Tibial nerve (tissue), 4 donors: Measurements from ENCODE around the gene SMIM44. TPM values are rescaled to one million over a fixed set of nuclear protein-coding genes. Genes with fewer than 3 reads are reported as not detected.
"Not testable (repeated sequence)": the region's sequence is repeated elsewhere in the genome, so short reads cannot be mapped to it uniquely, and the experiment has no call there.

Experiments used
- DNase-seq, 2 donors: peaks; one replicate each; pipeline ENCODE4 v3.0.0-alpha.2; 2019; ENCODE audit warnings: low spot score in 2 of 2
- H3K27ac ChIP-seq, 4 donors: fragments of 200-600 bp; sonication (generic) in 3 of 4; one replicate each; pipeline ENCODE4 v1.5.1; 2017 to 2019; ENCODE audit warnings: mild to moderate bottlenecking in 1 of 4
- H3K27me3 ChIP-seq, 2 donors: fragments of 200-600 bp; sonication (generic) in 1 of 2; one replicate each; pipeline versions ENCODE4 v1.5.1 to v1.6.0; 2017 to 2019
- H3K36me3 ChIP-seq, 3 donors: fragments of 200-600 bp; sonication (generic); one replicate each; pipeline ENCODE4 v1.5.1; 2018 to 2019
- H3K4me1 ChIP-seq, 4 donors: fragments of 200-600 bp; sonication (generic) in 3 of 4; one replicate each; pipeline ENCODE4 v1.5.1; 2017 to 2019
- H3K4me3 ChIP-seq, 4 donors: fragments of 200-600 bp; sonication (generic) in 3 of 4; one replicate each; pipeline ENCODE4 v1.5.1; 2017 to 2019; ENCODE audit warnings: mild to moderate bottlenecking in 1 of 4, moderate library complexity in 1 of 4
- H3K9me3 ChIP-seq, 4 donors: fragments of 200-600 bp; sonication (generic) in 3 of 4; one replicate each; pipeline ENCODE4 v1.5.1; 2017 to 2019
- EP300 ChIP-seq, 2 donors: sonication (generic); formaldehyde crosslinking; IDR thresholded peaks; one replicate each; pipeline ENCODE4 v1.6.1; 2017; ENCODE audit warnings: antibody characterized with exemption in 2 of 2, mild to moderate bottlenecking in 1 of 2
- POLR2A ChIP-seq, 2 donors: fragments of 450-650 bp; IDR thresholded peaks; one replicate each; pipeline ENCODE4 v1.6.1; 2017; ENCODE audit warnings: antibody characterized with exemption in 2 of 2, mild to moderate bottlenecking in 2 of 2, moderate library complexity in 2 of 2
- WGBS, 2 donors: methylation state at CpG; one replicate each; pipeline ENCODE4 v1.1.5; 2018; 5-methylcytosine and 5-hydroxymethylcytosine counted together
- total RNA-seq, 4 donors: library from RNA; depleted of rRNA; stranded (reverse); fragments of >200 nt; gene quantifications; one replicate each; pipeline ENCODE4 v1.1.0, GENCODE V29; 2016
- TF ChIP-seq, protein P1 (sequence below), 5 experiments: fragments of 200-600 bp in 3 of 5; fragments of 450-650 bp in 2 of 5; sonication (generic) in 3 of 5; IDR thresholded peaks; one replicate each; pipeline ENCODE4 v1.5.1; 2016 to 2019; ENCODE audit warnings: antibody characterized with exemption in 5 of 5, mild to moderate bottlenecking in 3 of 5, moderate library complexity in 2 of 5

The SMIM44 gene
- total RNA-seq, 4 donors from 2014 or later = not detected

DNA sequence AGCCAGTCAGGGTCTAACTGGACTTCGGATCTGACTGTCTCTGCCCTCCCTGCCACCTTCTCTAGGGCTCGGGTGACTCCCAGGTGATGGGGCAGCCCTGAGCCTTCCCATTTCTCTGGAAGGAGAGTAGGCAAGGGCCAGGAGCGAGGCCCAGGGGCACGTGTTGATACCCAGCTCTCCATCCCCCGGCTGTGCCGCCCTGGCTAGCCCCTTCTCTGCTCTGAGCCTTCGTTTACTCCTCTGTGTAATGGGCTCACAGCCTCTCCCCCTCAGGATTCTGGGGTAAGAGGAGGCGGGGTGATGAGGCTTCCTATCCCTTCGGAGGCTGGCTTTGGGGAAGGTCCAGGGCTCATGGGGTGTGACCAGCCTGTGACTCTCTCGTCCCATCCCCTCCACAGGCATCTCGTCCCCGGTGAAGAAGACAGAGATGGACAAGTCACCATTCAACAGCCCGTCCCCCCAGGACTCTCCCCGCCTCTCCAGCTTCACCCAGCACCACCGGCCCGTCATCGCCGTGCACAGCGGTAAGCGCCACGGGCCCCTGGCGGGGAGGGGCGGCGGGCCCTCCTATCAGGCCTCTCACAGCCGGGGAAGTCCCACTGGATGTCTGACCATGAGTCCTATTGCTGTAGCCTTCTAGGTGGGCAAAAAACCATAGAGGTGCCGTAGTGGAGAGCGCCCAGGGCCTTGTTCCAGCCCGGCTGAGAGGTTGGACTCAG, 34.5 kb downstream of the SMIM44 start:
- Histone ChIP-seq H3K27me3 (no peaks in the 10 kb centered on the region), H3K9me3 (no peaks in the 10 kb centered on the region), H3K27ac (peak overlapping the region in 2 of 4 donors; percentile 29 to 59), H3K36me3 (peaks cover 8 to 84% (median 18%) of the 10 kb centered on the region in 3 donors), H3K4me3 (no peak overlapping the region), H3K4me1 (peaks cover 0 to 29% (median 11%) of the 10 kb centered on the region in 4 donors)
- no peak for DNase-seq
- TF ChIP-seq, protein P1, sequence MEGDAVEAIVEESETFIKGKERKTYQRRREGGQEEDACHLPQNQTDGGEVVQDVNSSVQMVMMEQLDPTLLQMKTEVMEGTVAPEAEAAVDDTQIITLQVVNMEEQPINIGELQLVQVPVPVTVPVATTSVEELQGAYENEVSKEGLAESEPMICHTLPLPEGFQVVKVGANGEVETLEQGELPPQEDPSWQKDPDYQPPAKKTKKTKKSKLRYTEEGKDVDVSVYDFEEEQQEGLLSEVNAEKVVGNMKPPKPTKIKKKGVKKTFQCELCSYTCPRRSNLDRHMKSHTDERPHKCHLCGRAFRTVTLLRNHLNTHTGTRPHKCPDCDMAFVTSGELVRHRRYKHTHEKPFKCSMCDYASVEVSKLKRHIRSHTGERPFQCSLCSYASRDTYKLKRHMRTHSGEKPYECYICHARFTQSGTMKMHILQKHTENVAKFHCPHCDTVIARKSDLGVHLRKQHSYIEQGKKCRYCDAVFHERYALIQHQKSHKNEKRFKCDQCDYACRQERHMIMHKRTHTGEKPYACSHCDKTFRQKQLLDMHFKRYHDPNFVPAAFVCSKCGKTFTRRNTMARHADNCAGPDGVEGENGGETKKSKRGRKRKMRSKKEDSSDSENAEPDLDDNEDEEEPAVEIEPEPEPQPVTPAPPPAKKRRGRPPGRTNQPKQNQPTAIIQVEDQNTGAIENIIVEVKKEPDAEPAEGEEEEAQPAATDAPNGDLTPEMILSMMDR (IDR thresholded peaks at IDR 0.05) = no peak
- TF ChIP-seq POLR2A (IDR thresholded peaks at IDR 0.05) (no peak), EP300 (IDR thresholded peaks at IDR 0.05) (no peak)
- WGBS, 2 donors = 91 to 94% methylated on average over 21 to 28 of the region's 28 CpGs

DNA sequence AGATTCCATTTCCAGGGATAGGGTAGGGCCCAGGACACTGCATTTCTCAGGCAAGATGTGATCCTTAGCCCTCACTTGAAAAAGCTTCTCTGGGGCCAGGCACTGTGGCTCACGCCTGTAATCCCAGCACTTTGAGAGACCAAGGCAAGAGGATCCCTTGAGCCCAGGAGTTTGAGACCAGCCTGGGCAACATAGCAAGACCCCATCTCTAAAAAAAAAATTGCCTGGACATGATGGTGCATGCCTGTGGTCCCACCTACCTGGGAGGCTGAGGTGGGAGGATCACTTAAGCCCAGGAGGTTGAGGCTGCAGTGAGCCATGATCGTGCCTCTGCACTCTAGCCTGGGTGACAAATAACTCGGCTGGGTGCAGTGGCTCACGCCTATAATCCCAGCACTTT, 36.6 kb downstream of the SMIM44 start:
- H3K27ac ChIP-seq, H3K4me3 ChIP-seq, H3K9me3 ChIP-seq, H3K27me3 ChIP-seq, DNase-seq: not testable (repeated sequence)
- 95 to 97% methylated on average over 4 of the region's 4 CpGs for WGBS, 2 donors
- Histone ChIP-seq H3K36me3 (peaks cover 3 to 69% (median 6%) of the 10 kb centered on the region in 3 donors), H3K4me1 (peaks cover 0 to 47% (median 17%) of the 10 kb centered on the region in 4 donors)

DNA sequence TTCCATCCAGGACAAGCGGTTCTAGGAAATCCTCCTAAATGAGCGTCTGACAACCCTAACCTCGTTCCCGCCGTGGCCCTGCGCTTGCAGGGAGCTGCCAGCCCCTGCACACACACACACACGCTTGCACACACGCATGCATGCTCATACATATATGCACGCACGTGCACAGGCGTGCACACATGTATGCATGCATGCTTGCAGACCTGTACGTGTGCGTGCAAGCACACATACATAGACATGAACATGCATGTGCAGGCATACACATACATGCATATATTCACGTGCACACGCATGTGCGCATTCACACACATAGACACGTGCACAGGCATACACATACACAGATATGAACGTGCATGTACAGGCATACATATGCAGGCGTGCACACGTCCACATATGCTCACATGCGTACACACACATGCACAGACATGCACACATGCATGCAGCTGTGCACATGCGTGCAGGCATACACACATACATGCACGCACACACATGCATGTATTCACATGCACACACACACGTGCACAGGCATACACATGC, 38.5 kb downstream of the SMIM44 start:
- Histone ChIP-seq H3K4me3 (no peak overlapping the region), H3K36me3 (peaks cover 0 to 66% (median 0%) of the 10 kb centered on the region in 3 donors), H3K9me3 (no peaks in the 10 kb centered on the region), H3K27me3 (no peaks in the 10 kb centered on the region), H3K4me1 (peaks cover 0 to 60% (median 20%) of the 10 kb centered on the region in 4 donors), H3K27ac (no peak overlapping the region)
- no peak for DNase-seq
- TF ChIP-seq EP300 (IDR thresholded peaks at IDR 0.05) (no peak), POLR2A (IDR thresholded peaks at IDR 0.05) (no peak)
- TF ChIP-seq, protein P1 (IDR thresholded peaks at IDR 0.05) = no peak
- WGBS, 2 donors = 62 to 68% methylated on average over 24 of the region's 24 CpGs

DNA sequence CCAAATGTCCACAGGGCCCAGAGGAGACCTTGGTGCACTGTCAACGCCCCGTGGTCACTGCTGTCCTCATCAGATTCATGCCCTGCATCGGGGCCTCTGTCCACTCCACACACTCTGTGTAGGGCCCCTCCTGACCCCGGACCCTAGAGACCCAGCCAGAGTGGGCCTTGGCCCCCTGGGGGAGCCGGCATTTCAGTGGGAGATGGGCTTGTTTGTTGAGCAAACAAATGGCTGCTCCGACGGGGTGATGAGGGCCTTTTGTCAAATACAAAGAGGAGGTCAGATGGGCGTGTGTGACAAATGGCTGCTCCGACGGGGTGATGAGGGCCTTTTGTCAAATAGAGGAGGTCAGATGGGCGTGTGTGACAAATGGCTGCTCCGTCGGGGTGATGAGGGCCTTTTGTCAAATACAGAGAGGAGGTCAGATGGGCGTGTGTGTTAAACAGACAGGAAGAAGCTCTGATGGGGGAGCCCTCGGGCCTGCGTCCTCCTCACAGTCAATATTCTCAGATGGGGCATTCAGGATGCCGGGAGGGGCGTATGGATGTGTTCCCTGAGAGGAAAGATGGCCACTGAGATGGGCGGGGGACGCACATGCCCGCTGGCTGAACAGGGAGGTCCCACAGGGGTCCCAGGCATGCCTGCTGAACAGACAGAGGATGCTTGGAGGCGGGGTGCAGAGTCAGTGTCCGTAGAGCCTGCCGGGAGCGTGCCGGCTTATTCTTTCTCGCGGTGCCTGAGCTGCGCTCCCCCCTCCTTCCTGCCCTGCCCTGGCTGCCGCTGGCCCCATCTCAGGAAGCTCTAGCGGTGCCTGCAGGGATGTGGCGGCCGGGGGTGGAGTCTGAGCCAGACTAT, 39.2 kb downstream of the SMIM44 start:
- Histone ChIP-seq H3K27me3 (no peaks in the 10 kb centered on the region), H3K27ac (peak overlapping the region in 2 of 4 donors; percentile 44 to 48), H3K36me3 (peaks cover 0 to 60% (median 0%) of the 10 kb centered on the region in 3 donors), H3K9me3 (no peaks in the 10 kb centered on the region), H3K4me1 (peaks cover 0 to 60% (median 20%) of the 10 kb centered on the region in 4 donors), H3K4me3 (no peak overlapping the region)
- no peak for DNase-seq
- WGBS, 2 donors = 20 to 26% methylated on average over 29 to 33 of the region's 33 CpGs
- TF ChIP-seq POLR2A (IDR thresholded peaks at IDR 0.05) (no peak), EP300 (IDR thresholded peaks at IDR 0.05) (no peak)
- TF ChIP-seq, protein P1 (IDR thresholded peaks at IDR 0.05) = no peak

DNA sequence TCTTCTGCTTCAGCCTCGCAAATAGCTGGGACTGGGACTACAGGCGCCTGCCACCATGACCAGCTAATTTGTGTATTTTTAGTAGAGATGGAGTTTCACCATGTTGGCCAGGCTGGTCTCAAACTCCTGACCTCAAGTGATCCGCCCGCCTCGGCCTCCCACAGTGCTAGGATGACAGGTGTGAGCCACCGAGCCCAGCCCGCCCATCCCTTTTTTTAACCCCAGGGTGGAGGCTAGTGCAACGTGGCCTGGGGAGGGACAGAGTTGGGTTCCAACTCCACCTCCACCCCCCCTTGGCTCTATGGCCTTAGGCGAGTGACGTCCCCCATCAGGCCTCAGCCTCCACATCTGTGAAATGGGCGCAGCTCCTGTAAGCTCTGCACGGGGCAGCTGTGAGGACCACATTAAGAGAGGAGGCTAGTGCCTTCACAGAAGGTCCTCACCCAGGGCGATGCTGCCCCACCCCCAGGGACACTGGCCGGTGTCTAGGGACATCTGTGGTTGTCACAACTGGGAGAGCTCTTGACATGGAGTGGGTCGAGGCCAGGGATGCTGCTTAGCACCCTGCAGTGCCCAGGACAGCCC, 40.7 kb downstream of the SMIM44 start:
- H3K9me3 ChIP-seq = no peaks in the 10 kb centered on the region
- peaks cover 0 to 60% (median 20%) of the 10 kb centered on the region in 4 donors for H3K4me1 ChIP-seq
- H3K4me3 ChIP-seq = no peak overlapping the region
- no peaks in the 10 kb centered on the region for H3K27me3 ChIP-seq
- WGBS, 2 donors = 89 to 93% methylated on average over 13 to 15 of the region's 15 CpGs
- no peak for DNase-seq
- peak overlapping the region in 2 of 4 donors; percentile 70 to 72 for H3K27ac ChIP-seq
- H3K36me3 ChIP-seq = peaks cover 0 to 57% (median 0%) of the 10 kb centered on the region in 3 donors
- TF ChIP-seq POLR2A (IDR thresholded peaks at IDR 0.05) (no peak), EP300 (IDR thresholded peaks at IDR 0.05) (no peak)
- TF ChIP-seq, protein P1 (IDR thresholded peaks at IDR 0.05) = no peak
